ENCODE results near the gene SLC25A25.

Gene SLC25A25

GRCh38 chr9:128053560-128053959 lies 14.5 kb upstream of the SLC25A25 start:
- Histone ChIP-seq H3K27me3 (ENCODE audit: insufficient read depth, low read length) (no peaks in the 10 kb centered on the region), H3K9me3 (ENCODE audit: insufficient read depth, low read depth, low read length) (no peaks in the 10 kb centered on the region), H3K9ac (ENCODE audit: low read depth, low read length) (no peak overlapping the region), H3K36me3 (ENCODE audit: insufficient read depth, low read length) (no peaks in the 10 kb centered on the region), H3K4me3 (ENCODE audit: low read length) (no peak overlapping the region), H3K27ac (ENCODE audit: low read depth, low read length) (no peak overlapping the region), H3K4me1 (ENCODE audit: insufficient read depth, low read length) (peaks cover 10% of the 10 kb centered on the region)
- WGBS, result 93% methylated on average over 10 of the region's 11 CpGs

GRCh38 chr9:128054087-128054486 lies 13.9 kb upstream of the SLC25A25 start:
- 90% methylated on average over 3 of the region's 3 CpGs for WGBS
- Histone ChIP-seq H3K9ac (ENCODE audit: low read depth, low read length) (no peak overlapping the region), H3K27ac (ENCODE audit: low read depth, low read length) (no peak overlapping the region), H3K9me3 (ENCODE audit: insufficient read depth, low read depth, low read length) (no peaks in the 10 kb centered on the region), H3K36me3 (ENCODE audit: insufficient read depth, low read length) (no peaks in the 10 kb centered on the region), H3K4me1 (ENCODE audit: insufficient read depth, low read length) (peaks cover 10% of the 10 kb centered on the region), H3K4me3 (ENCODE audit: low read length) (no peak overlapping the region), H3K27me3 (ENCODE audit: insufficient read depth, low read length) (no peaks in the 10 kb centered on the region)

GRCh38 chr9:128055344-128056040 lies 12.5 kb upstream of the SLC25A25 start:
- Histone ChIP-seq H3K36me3 (ENCODE audit: insufficient read depth, low read length) (no peaks in the 10 kb centered on the region), H3K4me1 (ENCODE audit: insufficient read depth, low read length) (peaks cover 10% of the 10 kb centered on the region), H3K9ac (ENCODE audit: low read depth, low read length) (no peak overlapping the region), H3K4me3 (ENCODE audit: low read length) (no peak overlapping the region), H3K9me3 (ENCODE audit: insufficient read depth, low read depth, low read length) (no peaks in the 10 kb centered on the region), H3K27ac (ENCODE audit: low read depth, low read length) (no peak overlapping the region), H3K27me3 (ENCODE audit: insufficient read depth, low read length) (no peaks in the 10 kb centered on the region)
- WGBS, result 39% methylated on average over 7 of the region's 7 CpGs

GRCh38 chr9:128056086-128056485 lies 11.9 kb upstream of the SLC25A25 start:
- no peaks in the 10 kb centered on the region for H3K36me3 ChIP-seq (ENCODE audit: insufficient read depth, low read length)
- WGBS, result 79% methylated on average over 3 of the region's 3 CpGs
- H3K9me3 ChIP-seq (ENCODE audit: insufficient read depth, low read depth, low read length), result no peaks in the 10 kb centered on the region
- no peak overlapping the region for H3K27ac ChIP-seq (ENCODE audit: low read depth, low read length)
- H3K4me3 ChIP-seq (ENCODE audit: low read length), result no peak overlapping the region
- no peaks in the 10 kb centered on the region for H3K27me3 ChIP-seq (ENCODE audit: insufficient read depth, low read length)
- no peak overlapping the region for H3K9ac ChIP-seq (ENCODE audit: low read depth, low read length)
- peaks cover 10% of the 10 kb centered on the region for H3K4me1 ChIP-seq (ENCODE audit: insufficient read depth, low read length)

GRCh38 chr9:128056887-128057723 lies 10.9 kb upstream of the SLC25A25 start:
- 83% methylated on average over 14 of the region's 14 CpGs for WGBS
- Histone ChIP-seq H3K9me3 (ENCODE audit: insufficient read depth, low read depth, low read length) (no peaks in the 10 kb centered on the region), H3K4me3 (ENCODE audit: low read length) (no peak overlapping the region), H3K27ac (ENCODE audit: low read depth, low read length) (no peak overlapping the region), H3K4me1 (ENCODE audit: insufficient read depth, low read length) (peaks cover 10% of the 10 kb centered on the region), H3K36me3 (ENCODE audit: insufficient read depth, low read length) (no peaks in the 10 kb centered on the region), H3K27me3 (ENCODE audit: insufficient read depth, low read length) (no peaks in the 10 kb centered on the region), H3K9ac (ENCODE audit: low read depth, low read length) (no peak overlapping the region)

- Histone ChIP-seq H3K27ac (ENCODE audit: low read depth, low read length) (no peak overlapping the region), H3K4me3 (ENCODE audit: low read length) (no peak overlapping the region), H3K36me3 (ENCODE audit: insufficient read depth, low read length) (no peaks in the 10 kb centered on the region), H3K9ac (ENCODE audit: low read depth, low read length) (no peak overlapping the region), H3K9me3 (ENCODE audit: insufficient read depth, low read depth, low read length) (no peaks in the 10 kb centered on the region), H3K4me1 (ENCODE audit: insufficient read depth, low read length) (peaks cover 10% of the 10 kb centered on the region), H3K27me3 (ENCODE audit: insufficient read depth, low read length) (no peaks in the 10 kb centered on the region)
- 81% methylated on average over 8 of the region's 8 CpGs for WGBS
Measured at GRCh38 chr9:128057724-128058409, 10.2 kb upstream of the SLC25A25 start.

GRCh38 chr9:128059365-128059983 lies 8.6 kb upstream of the SLC25A25 start:
- 94% methylated on average over 6 of the region's 6 CpGs for WGBS
- no peak overlapping the region for H3K27ac ChIP-seq (ENCODE audit: low read depth, low read length)
- no peak overlapping the region for H3K9ac ChIP-seq (ENCODE audit: low read depth, low read length)
- H3K27me3 ChIP-seq (ENCODE audit: insufficient read depth, low read length), result no peaks in the 10 kb centered on the region
- H3K4me1 ChIP-seq (ENCODE audit: insufficient read depth, low read length), result peaks cover 10% of the 10 kb centered on the region
- H3K36me3 ChIP-seq (ENCODE audit: insufficient read depth, low read length), result no peaks in the 10 kb centered on the region; the same call in 1 of the 2 replicates
- H3K4me3 ChIP-seq (ENCODE audit: low read length), result no peak overlapping the region
- no peaks in the 10 kb centered on the region for H3K9me3 ChIP-seq (ENCODE audit: insufficient read depth, low read depth, low read length)

- no peaks in the 10 kb centered on the region; the same call in 1 of the 2 replicates for H3K4me1 ChIP-seq (ENCODE audit: insufficient read depth, low read length)
- H3K4me3 ChIP-seq (ENCODE audit: low read length), result no peak overlapping the region
- H3K36me3 ChIP-seq (ENCODE audit: insufficient read depth, low read length), result no peaks in the 10 kb centered on the region; the same call in 1 of the 2 replicates
- H3K27me3 ChIP-seq (ENCODE audit: insufficient read depth, low read length), result no peaks in the 10 kb centered on the region
- no peak overlapping the region for H3K9ac ChIP-seq (ENCODE audit: low read depth, low read length)
- WGBS, result 93% methylated on average over 13 of the region's 13 CpGs
- H3K27ac ChIP-seq (ENCODE audit: low read depth, low read length), result no peak overlapping the region
- no peaks in the 10 kb centered on the region for H3K9me3 ChIP-seq (ENCODE audit: insufficient read depth, low read depth, low read length)
Measured at GRCh38 chr9:128061275-128061960, 6.6 kb upstream of the SLC25A25 start.

- Histone ChIP-seq H3K9me3 (ENCODE audit: insufficient read depth, low read depth, low read length) (no peaks in the 10 kb centered on the region), H3K4me1 (ENCODE audit: insufficient read depth, low read length) (peaks cover 5% of the 10 kb centered on the region; the same call in 1 of the 2 replicates), H3K4me3 (ENCODE audit: low read length) (no peak overlapping the region), H3K27ac (ENCODE audit: low read depth, low read length) (no peak overlapping the region), H3K36me3 (ENCODE audit: insufficient read depth, low read length) (no peaks in the 10 kb centered on the region; the same call in 1 of the 2 replicates), H3K9ac (ENCODE audit: low read depth, low read length) (no peak overlapping the region), H3K27me3 (ENCODE audit: insufficient read depth, low read length) (no peaks in the 10 kb centered on the region)
- WGBS, result 80% methylated on average over 6 of the region's 6 CpGs
Measured at GRCh38 chr9:128062279-128062678, 5.8 kb upstream of the SLC25A25 start.
